ENCODE results near the gene EXOC8. TPM values are rescaled to one million over a fixed set of nuclear protein-coding genes. Genes with fewer than 3 reads are reported as not detected.
A peak's percentile ranks its signal among the peaks of the same experiment; 100 is the strongest.

Gene EXOC8
- total RNA-seq, 1 experiment from 2014 or later, result 24.0 TPM

DNA sequence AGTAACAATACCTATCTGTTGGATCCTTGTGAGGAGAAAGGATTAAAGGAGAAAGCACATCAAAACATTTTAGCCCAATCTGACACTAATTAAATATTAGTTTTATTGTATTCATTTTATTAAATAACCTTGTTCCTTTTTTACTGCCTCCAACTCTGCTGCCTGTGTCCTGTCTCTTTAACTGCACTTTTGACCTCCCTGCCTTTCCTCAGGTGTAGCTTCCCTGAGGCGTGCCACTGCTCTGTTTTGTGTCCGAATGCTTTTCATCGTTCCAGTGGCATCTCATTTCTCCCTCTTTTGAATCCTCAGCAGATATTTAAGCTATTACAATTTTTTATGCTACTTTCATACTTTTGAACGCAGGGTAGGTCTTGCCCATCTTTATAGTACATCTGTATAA, 10.8 kb upstream of the EXOC8 start:
- DNase-seq (ENCODE audit: unreplicated experiment), result no peak
- intact Hi-C loops (cut with micrococcal nuclease), result no loop called here
- CTCF ChIA-PET, result interaction anchor here (0.6 to 2.3 kb wide), 5 partner anchors 9 to 217 kb away, joined by 3 to 10 read pairs (median 5); no protein-coding TSS in a partner anchor
- Mint-ChIP-seq H3K4me3 (ENCODE audit: unreplicated experiment) (no peak overlapping the region), H3K4me1 (ENCODE audit: insufficient read depth, unreplicated experiment) (peaks cover 5% of the 10 kb centered on the region), H3K9me3 (ENCODE audit: unreplicated experiment) (no peaks in the 10 kb centered on the region), H3K27me3 (ENCODE audit: insufficient read depth, unreplicated experiment) (no peaks in the 10 kb centered on the region), H3K27ac (ENCODE audit: low read depth, unreplicated experiment) (no peak overlapping the region), H3K36me3 (ENCODE audit: insufficient read depth, unreplicated experiment) (peaks cover 96% of the 10 kb centered on the region)
- TF ChIP-seq, protein P1, sequence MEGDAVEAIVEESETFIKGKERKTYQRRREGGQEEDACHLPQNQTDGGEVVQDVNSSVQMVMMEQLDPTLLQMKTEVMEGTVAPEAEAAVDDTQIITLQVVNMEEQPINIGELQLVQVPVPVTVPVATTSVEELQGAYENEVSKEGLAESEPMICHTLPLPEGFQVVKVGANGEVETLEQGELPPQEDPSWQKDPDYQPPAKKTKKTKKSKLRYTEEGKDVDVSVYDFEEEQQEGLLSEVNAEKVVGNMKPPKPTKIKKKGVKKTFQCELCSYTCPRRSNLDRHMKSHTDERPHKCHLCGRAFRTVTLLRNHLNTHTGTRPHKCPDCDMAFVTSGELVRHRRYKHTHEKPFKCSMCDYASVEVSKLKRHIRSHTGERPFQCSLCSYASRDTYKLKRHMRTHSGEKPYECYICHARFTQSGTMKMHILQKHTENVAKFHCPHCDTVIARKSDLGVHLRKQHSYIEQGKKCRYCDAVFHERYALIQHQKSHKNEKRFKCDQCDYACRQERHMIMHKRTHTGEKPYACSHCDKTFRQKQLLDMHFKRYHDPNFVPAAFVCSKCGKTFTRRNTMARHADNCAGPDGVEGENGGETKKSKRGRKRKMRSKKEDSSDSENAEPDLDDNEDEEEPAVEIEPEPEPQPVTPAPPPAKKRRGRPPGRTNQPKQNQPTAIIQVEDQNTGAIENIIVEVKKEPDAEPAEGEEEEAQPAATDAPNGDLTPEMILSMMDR (IDR thresholded peaks at IDR 0.05; ENCODE audit: unreplicated experiment), result no peak
- POLR2A ChIA-PET, result interaction anchor here (1.1 to 11.0 kb wide), 4 partner anchors 9 to 120 kb away, joined by 3 to 122 read pairs (median 6); partner anchors contain the start of genes EXOC8 and SPRTN
- BruUV-seq (replicated peaks), result no TSS peak

DNA sequence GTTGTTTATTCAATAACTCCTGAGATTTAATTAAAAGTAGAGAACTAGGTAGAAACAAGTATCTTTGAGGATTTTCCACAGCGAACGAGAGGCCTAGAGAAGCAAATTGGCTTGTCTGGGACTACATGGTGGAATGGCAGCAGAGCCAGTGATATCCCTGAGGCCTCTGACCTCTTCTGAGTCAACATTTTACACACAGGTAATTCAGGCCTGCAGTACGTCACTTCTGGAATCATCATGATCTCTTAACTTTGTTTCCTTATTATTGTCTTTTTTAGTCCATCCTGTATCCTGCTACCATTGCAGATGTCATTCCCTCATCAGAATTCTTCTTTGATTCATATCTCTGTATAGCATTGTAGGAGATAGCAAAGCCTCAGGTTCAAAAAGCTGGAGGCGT, 10.3 kb upstream of the EXOC8 start:
- intact Hi-C loops (cut with micrococcal nuclease), result no loop called here
- DNase-seq (ENCODE audit: unreplicated experiment), result no peak
- no TSS peak for BruUV-seq (replicated peaks)
- Mint-ChIP-seq H3K4me3 (ENCODE audit: unreplicated experiment) (no peak overlapping the region), H3K4me1 (ENCODE audit: insufficient read depth, unreplicated experiment) (peaks cover 9% of the 10 kb centered on the region), H3K9me3 (ENCODE audit: unreplicated experiment) (no peaks in the 10 kb centered on the region), H3K27ac (ENCODE audit: low read depth, unreplicated experiment) (no peak overlapping the region), H3K27me3 (ENCODE audit: insufficient read depth, unreplicated experiment) (no peaks in the 10 kb centered on the region), H3K36me3 (ENCODE audit: insufficient read depth, unreplicated experiment) (peaks cover 96% of the 10 kb centered on the region)
- TF ChIP-seq, protein P1 (IDR thresholded peaks at IDR 0.05; ENCODE audit: unreplicated experiment), result no peak
- POLR2A ChIA-PET, result interaction anchor here (1.8 to 11.0 kb wide), 2 partner anchors 9 kb away, joined by 8 to 122 read pairs; partner anchors contain the start of genes EXOC8 and SPRTN
- CTCF ChIA-PET, result interaction anchor here (0.9 to 3.0 kb wide), 3 partner anchors 9 to 15 kb away, joined by 4 to 13 read pairs (median 10); no protein-coding TSS in a partner anchor

DNA sequence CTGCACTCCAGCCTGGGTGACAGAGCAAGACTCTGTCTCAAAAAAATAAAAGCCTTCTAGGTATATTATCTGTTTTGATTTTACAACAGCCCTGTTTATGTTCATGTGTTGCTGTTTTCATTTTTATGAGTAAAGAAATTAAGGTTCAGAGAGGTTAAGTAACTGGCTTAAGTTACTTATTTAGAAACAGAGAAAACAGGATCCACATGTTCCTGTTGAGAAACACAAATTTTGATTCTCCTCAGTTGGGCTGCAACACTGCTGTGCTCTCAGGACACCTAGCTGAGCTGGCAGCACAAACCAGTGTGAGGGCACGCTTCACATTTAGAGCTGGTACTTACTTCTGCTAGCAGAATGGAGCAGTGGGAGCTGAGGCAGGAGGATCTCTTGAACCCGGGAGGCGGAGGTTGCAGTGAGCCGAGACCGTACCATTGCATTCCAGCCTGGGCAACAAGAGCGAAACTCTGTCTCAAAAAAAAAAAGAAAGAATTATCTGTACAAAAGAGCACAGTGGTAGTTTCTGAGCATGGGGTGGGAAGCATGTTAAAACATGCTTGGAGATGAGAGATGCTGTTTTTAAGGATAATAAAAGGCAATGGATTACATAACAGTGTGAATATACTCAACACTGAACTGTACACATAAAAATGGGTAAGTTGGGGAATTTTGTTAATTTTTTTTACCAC, 2.8 kb upstream of the EXOC8 start:
- BruUV-seq (replicated peaks), result no TSS peak
- no peaks in the 10 kb centered on the region for H3K9me3 Mint-ChIP-seq (ENCODE audit: unreplicated experiment)
- TF ChIP-seq, protein P1 (IDR thresholded peaks at IDR 0.05; ENCODE audit: unreplicated experiment), result no peak
- CTCF ChIA-PET, result interaction anchor here (0.6 to 2.5 kb wide), 12 partner anchors 17 to 544 kb away, joined by 3 to 14 read pairs (median 4); no protein-coding TSS in a partner anchor
- H3K27me3 Mint-ChIP-seq (ENCODE audit: insufficient read depth, unreplicated experiment), result no peaks in the 10 kb centered on the region
- peak overlapping the region; percentile 98 for H3K4me3 Mint-ChIP-seq (ENCODE audit: unreplicated experiment)
- H3K27ac Mint-ChIP-seq (ENCODE audit: low read depth, unreplicated experiment), result peak overlapping the region; percentile 97
- intact Hi-C loops (cut with micrococcal nuclease), result no loop called here
- DNase-seq (ENCODE audit: unreplicated experiment), result peak; percentile 48
- H3K36me3 Mint-ChIP-seq (ENCODE audit: insufficient read depth, unreplicated experiment), result peaks cover 67% of the 10 kb centered on the region
- POLR2A ChIA-PET, result interaction anchor here (0.5 to 11.1 kb wide), 33 partner anchors 8 to 1935 kb away, joined by 3 to 343 read pairs (median 5); partner anchors contain the start of genes ARV1, EGLN1, GNPAT and TSNAX
- peaks cover 41% of the 10 kb centered on the region for H3K4me1 Mint-ChIP-seq (ENCODE audit: insufficient read depth, unreplicated experiment)
